Measurements from ENCODE around the gene GUCY1A2.
"Not testable (repeated sequence)": the region's sequence is repeated elsewhere in the genome, so short reads cannot be mapped to it uniquely, and the experiment has no call there.

Gene GUCY1A2

DNA sequence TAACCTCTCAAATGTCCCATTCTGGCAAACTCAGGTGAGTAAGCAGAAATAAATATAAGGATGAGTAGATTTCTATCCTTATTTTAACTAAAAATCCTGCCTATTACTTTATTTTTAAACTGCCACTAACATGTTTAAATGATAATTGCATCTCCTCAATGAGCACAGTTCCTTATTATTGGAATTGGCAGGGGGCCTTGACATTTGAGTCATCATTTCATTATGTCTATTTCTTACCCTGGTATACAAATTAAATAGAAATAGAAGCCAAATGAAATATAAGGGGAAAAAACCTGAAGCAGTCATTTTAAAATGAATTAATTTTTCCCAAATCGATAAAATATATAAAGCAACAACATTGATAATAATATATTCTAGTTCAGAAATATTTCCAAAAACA is 81.2 kb downstream of the GUCY1A2 start:
- no peak for DNase-seq

DNA sequence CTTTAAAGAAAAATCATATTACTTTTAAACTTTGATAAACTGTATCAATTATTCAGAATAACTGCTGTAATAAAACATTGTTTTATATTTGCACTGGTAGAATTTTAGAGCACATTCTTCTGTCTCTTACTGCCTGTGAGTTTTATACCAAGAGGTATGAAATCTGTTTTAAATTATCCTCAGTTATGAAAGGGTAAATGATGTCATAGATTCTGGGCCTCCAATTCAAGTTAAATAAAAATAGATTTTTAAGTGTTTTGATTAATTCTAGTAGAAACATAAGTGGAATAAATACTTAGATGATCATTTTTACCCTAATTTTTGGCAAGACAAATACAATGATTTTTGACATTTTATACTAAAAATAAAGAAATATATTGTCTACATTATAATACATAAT is 93.0 kb downstream of the GUCY1A2 start:
- DNase-seq = no peak

- DNase-seq = no peak
Measured at GRCh38 chr11:106920899-106921509, 97.3 kb downstream of the GUCY1A2 start.

DNA sequence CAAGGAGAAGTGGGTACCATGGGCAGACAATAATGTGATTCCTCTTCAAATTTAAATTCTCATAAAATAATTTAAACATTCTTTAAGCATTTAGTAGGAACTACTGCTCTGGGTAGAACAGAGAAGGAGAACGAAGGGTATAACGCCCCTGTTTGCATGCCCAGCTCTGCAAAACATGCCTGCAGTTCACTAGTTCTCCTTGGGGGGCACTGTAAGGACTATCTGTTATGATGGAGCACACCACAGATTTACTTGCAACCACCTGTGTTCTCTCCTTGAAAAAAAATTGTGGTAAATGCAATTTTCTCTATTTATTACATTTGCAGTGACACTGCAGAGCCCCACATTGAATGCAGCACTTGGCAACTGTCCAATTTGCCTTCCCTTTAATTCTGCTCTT is 100.3 kb downstream of the GUCY1A2 start:
- no peak for DNase-seq

GRCh38 chr11:106914409-106914808 is 103.9 kb downstream of the GUCY1A2 start:
- DNase-seq = no peak

DNA sequence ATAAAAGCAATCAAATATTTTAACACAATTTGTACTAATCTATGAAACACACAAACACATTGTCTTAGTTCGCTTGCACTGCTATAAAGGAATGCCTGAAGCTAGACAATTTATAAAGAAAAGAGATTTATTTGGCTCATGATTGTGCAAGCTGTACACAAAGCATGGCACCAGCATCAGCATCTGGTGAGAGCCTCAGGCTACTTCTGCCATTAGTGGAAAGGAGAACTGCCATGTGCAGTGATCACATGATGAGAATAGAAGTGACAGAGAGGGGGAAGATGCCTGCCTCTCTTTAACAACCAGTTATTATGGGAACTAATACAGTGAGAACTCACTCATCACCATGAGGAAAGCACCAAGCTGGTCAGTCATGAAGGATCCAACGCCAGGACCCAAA is 105.1 kb downstream of the GUCY1A2 start:
- DNase-seq = no peak

GRCh38 chr11:106904826-106905225 is 113.5 kb downstream of the GUCY1A2 start:
- no peak for DNase-seq

DNA sequence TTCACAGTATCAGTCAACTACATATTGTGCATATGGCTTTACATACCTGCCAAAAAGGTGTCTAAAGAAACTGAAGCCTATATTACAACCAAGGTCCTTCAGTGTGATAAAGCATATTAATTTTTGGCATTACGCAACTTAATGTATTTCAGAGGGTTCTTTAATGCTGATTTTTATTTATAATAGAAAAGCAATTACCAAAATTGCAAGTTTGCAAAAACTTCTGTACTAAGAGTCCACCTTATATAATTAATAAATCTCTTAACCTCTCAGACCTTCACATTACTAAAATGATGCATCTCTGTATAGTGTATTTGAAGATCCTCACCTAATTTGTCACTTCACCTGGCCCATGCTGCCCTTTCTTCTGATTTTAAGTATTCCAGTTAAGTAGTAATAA is 128.6 kb downstream of the GUCY1A2 start:
- no peak for DNase-seq

GRCh38 chr11:106888386-106888785 is 129.9 kb downstream of the GUCY1A2 start:
- DNase-seq = no peak

- DNase-seq = not testable (repeated sequence)
Measured at GRCh38 chr11:106883693-106884092, 134.6 kb downstream of the GUCY1A2 start.

- no peak for DNase-seq
Measured at GRCh38 chr11:106879832-106880546, 138.3 kb downstream of the GUCY1A2 start.

- no peak for DNase-seq
Measured at GRCh38 chr11:106879029-106879428, 139.2 kb downstream of the GUCY1A2 start.

GRCh38 chr11:106875013-106875412 is 143.3 kb downstream of the GUCY1A2 start:
- DNase-seq = no peak

GRCh38 chr11:106872246-106872645 is 146.0 kb downstream of the GUCY1A2 start:
- no peak for DNase-seq

DNA sequence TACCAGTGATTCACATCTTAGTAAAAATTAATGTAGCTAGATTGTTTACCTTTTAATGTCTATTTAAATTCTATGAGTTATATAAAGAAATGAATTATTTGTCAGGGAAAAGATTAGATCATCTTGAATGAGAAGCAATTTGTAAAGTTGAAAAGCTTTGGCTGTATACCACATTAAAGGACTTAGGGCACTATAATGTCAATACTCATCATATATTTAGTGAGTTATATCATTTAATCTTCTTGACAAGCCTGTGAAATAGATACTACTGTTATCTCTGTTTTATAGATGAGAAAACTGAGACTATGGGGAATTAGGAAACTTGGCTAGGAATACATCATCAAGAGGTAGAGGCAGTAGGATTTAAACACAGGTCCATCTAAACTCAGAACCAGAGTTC is 160.1 kb downstream of the GUCY1A2 start:
- DNase-seq = no peak

DNA sequence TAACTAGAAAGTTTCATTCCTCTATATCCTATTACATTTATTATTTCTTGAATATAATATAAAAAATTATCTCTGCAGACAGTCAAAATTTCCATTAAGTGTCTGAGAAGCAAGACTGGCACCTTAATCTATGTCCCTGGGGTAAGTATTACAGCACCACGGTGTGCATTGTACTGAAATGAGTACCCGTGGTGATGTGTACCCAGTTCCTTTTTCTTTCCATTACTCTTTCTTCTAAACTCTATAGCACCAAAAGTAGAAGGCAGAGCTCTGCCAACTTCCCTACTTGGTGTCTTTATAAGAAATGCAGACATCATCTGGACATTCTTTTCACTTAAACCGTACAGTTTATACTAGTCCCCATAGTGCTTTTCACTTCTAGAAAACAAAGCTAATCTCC is 161.7 kb downstream of the GUCY1A2 start:
- no peak for DNase-seq

GRCh38 chr11:106854429-106854828 is 163.8 kb downstream of the GUCY1A2 start:
- no peak for DNase-seq

GRCh38 chr11:106853850-106854401 is 164.3 kb downstream of the GUCY1A2 start:
- no peak for DNase-seq

DNA sequence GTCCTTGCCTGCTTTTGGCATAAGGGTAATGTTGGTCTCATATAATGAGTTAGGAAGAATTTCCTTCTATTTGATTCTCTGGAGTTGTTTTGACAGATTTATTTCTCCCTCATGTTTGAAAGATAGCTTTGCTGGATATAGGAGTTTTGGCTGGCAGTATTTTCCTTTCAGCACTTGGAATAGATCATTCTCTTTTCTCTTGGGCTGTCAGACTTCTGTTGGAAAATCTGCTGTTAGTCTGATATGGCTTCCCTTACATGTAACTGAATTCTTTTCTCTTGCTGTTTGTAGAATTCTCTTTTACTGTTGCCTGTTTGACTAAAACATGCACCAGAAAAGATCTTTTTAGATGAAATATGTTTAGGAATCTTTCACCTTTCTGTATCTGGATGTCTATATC is 165.5 kb downstream of the GUCY1A2 start:
- no peak for DNase-seq

DNA sequence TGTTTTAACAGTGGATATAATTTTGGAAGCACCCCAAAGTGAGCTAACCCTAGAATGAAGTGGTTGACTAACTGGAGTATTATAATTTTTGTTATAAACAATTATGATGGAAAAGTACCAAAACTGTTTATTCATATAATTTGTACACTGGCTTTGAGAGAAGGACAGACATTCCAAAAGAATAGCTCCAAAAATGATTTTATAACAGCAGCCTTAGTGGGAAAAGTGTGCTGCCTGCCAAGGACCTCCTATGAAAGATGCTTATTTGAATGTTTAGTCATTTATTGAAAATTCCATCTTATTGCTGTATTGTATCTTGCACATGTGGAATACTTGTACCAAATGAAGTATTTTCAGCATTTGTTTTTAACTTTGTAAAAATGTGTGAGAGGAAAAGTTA is 169.8 kb downstream of the GUCY1A2 start:
- DNase-seq = no peak

DNA sequence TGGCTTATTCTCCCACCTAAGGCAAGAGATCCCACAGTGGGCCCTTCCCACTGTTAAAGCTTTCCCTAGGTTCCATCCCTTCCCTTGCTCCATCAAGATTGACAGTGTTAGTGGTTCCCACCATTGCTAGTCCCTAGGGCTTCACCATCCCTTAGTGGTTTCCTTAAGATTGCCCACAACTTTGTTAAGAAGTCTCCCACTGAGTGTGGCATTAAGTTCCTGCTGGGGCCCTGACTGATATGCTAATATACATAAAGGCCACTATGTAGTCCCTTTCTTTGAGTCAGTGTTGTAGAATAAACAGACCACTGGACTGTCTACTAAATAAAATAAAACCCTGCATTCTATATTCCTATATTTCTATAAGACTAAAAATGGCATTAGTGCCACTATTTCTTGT is 176.1 kb downstream of the GUCY1A2 start:
- DNase-seq = no peak

DNA sequence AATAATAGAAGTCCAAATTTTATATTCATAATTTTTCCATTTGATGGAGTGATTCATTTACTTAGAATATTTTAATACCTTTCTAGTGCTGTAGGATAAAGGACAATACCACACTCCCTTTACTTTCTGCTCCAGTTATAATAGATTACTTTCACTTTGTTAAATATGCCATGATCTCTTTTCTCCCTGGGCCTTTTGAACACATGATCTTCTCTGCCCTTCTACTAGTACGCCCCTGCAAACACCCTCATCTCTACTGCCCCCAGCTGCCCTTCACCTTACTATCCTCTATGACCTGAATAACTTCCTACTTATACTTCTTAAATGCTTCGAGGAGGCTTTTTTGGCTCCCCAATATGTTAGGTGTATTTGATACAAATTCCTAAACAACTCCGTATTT is 177.3 kb downstream of the GUCY1A2 start:
- no peak for DNase-seq

GRCh38 chr11:106840146-106840545 is 178.1 kb downstream of the GUCY1A2 start:
- no peak for DNase-seq

DNA sequence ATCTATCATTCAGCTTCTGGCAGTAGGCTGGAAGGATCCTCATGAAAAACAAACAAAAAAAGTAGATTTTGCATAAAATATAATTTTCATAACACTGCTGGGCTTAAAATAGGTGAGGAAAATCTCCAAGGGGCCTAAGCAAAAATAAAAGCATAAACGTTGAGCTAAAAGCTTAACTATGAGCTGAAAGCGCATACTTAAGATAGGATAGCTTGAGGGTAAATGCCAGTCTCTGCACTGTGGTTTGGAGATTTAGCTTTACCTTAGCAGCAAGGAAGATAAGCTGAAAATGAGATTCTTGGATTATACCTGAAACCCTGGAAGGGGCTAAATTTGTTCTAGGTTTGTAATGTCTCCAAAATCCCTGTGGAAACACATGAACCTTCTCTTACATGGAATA is 183.7 kb downstream of the GUCY1A2 start:
- DNase-seq = no peak

DNA sequence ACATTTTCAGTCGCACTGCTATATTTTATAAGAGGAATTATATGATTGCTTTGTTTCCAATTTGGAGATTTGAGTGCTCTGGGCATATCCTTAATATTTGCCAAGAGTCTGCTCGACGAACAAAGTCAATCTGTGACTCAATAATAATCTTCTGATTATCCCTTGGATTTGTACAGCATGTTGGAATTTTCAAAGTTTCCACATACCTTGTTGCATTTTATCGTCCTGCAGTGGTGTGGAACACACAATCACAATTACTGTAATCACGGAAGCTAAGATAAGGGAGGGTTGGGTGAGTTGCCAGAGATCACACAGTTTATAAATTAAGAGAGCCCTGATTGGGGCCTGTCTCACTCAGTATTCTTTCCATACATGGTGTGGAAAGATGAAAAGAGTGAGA is 189.3 kb downstream of the GUCY1A2 start:
- no peak for DNase-seq
